Choroid plexus epithelial cell (primary cell): ENCODE data around the gene PHIP.

Experiments used
- DNase-seq: peaks from one replicate; pipeline ENCODE4 v3.0.0-alpha.2; 2010; ENCODE audit warnings: low read depth
- H3K4me3 ChIP-seq: 2 replicates; pipeline ENCODE4 v1.5.1; 2011; ENCODE audit warnings: low read depth, mild to moderate bottlenecking, control low read depth, low read length, moderate library complexity
- TF ChIP-seq, protein P1 (sequence below): conservative IDR thresholded peaks from 2 replicates; pipeline ENCODE4 v1.5.1; 2011; ENCODE audit warnings: low read depth, mild to moderate bottlenecking, control low read depth, inconsistent platforms, low read length, moderate library complexity

Gene PHIP

DNA sequence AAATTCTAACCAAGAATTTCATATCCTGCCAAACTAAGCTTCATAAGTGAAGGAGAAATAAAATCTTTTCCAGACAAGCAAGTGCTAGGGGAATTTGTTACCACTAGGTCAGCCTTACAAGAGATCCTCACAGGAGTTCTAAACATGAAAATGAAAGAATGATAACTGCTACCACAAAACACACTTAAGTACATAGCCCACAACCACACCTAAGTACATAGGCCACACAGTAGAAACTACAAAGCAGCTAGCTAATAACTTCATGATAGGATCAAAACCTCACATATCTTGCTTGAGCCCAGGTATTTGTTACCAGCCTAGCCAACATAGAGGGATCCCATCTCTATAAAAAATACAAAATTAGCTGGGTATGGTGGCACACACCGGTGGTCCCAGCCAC, 160.3 kb downstream of the PHIP start:
- H3K4me3 ChIP-seq, result no peak overlapping the region
- TF ChIP-seq, protein P1, sequence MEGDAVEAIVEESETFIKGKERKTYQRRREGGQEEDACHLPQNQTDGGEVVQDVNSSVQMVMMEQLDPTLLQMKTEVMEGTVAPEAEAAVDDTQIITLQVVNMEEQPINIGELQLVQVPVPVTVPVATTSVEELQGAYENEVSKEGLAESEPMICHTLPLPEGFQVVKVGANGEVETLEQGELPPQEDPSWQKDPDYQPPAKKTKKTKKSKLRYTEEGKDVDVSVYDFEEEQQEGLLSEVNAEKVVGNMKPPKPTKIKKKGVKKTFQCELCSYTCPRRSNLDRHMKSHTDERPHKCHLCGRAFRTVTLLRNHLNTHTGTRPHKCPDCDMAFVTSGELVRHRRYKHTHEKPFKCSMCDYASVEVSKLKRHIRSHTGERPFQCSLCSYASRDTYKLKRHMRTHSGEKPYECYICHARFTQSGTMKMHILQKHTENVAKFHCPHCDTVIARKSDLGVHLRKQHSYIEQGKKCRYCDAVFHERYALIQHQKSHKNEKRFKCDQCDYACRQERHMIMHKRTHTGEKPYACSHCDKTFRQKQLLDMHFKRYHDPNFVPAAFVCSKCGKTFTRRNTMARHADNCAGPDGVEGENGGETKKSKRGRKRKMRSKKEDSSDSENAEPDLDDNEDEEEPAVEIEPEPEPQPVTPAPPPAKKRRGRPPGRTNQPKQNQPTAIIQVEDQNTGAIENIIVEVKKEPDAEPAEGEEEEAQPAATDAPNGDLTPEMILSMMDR, result no peak
- no peak for DNase-seq

DNA sequence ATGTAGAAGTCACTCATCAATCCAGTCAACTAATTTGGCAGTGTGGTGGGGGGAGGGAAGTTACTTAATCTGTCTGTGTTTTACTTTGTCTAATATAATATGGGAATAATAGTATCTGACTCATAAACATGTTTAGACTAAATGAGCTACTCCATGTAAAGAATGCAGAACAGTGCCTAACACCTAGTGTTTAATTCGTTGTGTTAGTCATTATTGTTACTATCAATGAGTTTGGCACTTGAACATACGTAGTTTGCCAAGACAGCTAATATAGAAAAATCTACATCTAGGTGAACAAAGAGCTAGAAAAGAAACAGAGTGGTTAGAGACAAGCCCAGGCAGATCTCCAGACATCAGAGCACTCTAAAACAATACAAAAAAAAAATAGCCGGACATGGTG, 161.6 kb downstream of the PHIP start:
- H3K4me3 ChIP-seq, result no peak overlapping the region
- TF ChIP-seq, protein P1, result no peak
- no peak for DNase-seq

DNA sequence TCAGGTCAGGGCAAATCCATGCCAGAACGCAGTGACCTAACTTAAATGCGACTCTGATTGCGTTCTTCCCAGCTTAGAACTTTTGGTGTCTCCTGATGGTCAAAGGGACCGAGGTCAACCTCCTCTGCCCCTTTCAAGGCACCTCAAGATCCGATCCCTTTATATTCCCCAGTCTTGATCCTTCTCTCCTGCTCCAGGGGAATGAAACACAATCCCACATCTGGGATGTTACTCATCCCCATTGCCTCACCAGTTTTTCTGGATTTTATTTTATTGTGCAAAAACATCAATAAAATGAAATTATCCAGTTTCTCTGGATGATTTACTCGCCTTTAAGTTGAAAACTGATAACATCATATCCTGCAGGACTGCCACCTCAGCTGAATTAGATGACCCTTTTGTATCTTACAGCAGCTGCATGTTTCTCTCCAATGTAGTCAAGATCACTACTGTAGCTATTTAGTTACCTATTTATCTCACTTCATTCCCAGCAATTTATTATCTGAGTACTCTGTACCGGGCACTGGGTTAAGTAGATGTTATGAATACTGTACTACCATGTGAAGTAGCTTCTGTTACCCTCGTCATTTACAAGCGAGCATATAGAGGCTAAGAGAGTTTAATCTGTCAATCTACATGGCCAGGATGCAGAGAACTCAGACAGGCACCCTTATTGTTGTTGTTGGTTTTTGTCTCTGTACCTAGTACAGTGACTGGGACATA, 166.7 kb downstream of the PHIP start:
- TF ChIP-seq, protein P1, result no peak
- DNase-seq, result no peak
- H3K4me3 ChIP-seq, result peak overlapping the region; percentile 73

DNA sequence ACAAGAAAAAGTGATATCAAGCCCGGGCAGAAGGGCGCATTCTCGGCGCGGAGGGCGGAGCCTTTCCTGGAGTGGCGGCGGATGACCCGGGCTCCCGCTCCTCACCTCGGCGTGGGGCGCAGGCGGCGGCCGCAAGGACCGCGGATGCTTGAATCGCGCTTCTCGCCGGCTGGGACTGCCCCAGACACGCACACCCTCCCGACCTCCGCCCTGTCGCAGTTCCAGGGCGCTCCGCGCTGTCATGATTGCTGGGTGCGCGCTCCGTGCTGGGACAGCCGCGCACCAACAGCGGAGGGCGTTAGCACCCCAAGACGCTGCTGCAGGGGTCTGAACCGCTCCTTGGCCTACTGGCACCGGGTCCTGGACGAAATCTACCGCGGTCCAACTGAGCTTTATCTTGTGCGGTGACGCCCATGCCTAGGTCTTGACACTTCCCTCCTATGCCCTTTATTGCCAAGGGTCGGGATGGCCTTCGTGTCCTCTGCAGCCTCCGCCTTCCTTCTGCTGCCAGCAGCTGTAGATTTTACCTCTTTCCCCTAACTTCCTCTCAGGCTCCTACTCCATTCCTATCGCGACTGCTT, 167.4 kb downstream of the PHIP start:
- peak overlapping the region; percentile 73 for H3K4me3 ChIP-seq
- DNase-seq, result peak; percentile 13
- TF ChIP-seq, protein P1, result no peak

- DNase-seq, result no peak
- H3K4me3 ChIP-seq, result peak overlapping the region; percentile 73
- TF ChIP-seq, protein P1, result no peak
These were observed 168.0 kb downstream of the PHIP start for GRCh38 chr6:78910010-78910409.

- TF ChIP-seq, protein P1, result no peak
- no peak overlapping the region for H3K4me3 ChIP-seq
- DNase-seq, result peak; percentile 78
These were observed 168.7 kb downstream of the PHIP start for GRCh38 chr6:78909391-78909790.

DNA sequence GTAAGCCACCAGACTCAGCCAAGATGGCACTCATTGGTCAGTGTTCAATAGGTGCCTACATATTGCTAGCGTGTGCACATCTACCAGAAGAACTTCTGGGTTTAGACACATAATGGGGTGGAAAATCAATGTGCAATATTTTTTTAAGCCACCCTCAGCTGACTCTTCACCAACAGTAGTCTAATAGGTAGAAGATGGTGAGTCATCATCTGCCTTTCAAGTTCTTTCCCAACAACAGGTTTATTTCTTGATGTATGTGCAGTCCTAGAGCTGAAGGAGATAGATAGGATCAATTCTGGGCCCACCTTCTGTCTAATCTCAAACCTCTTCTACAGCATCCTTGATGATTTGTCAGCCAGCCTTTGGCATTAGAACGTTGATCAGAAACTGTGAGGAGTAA, 169.4 kb downstream of the PHIP start:
- TF ChIP-seq, protein P1, result no peak
- DNase-seq, result peak; percentile 18
- no peak overlapping the region for H3K4me3 ChIP-seq
